ENCODE results near the gene ZBTB21.

- TF ChIP-seq CTCF (IDR thresholded peaks at IDR 0.05) (no peak), POLR2A (IDR thresholded peaks at IDR 0.05) (no peak)
These were observed 7.1 kb downstream of the ZBTB21 start for GRCh38 chr21:42003051-42003461.

Measured in thyroid gland (tissue), 4 donors.